Cardiac fibroblast (primary cell): ENCODE data around the gene GCSH.
"Not testable (repeated sequence)": the region's sequence is repeated elsewhere in the genome, so short reads cannot be mapped to it uniquely, and the experiment has no call there.

Source experiments
- DNase-seq, 2 donors: peaks; one replicate each; pipeline versions ENCODE4 v3.0.0 to v3.0.0-alpha.2; 2010; ENCODE audit warnings: low read depth in 2 of 2
- H3K4me3 ChIP-seq, 2 donors: replicated peaks in 1 of 2; 1 replicate in 1 of 2; 2 replicates in 1 of 2; pipeline ENCODE4 v1.5.1; 2011; ENCODE audit warnings: low read depth in 2 of 2, low read length in 2 of 2, mild to moderate bottlenecking in 2 of 2, moderate library complexity in 1 of 2
- CTCF ChIP-seq: IDR thresholded peaks from one replicate; pipeline ENCODE4 v1.5.1; 2011; ENCODE audit warnings: low read depth, mild to moderate bottlenecking, low read length, inconsistent platforms

Gene GCSH

GRCh38 chr16:81117436-81117835 is 21.2 kb upstream of the GCSH start:
- DNase-seq, result no peak
- H3K4me3 ChIP-seq, result no peak overlapping the region
- no peak for TF ChIP-seq CTCF

DNA sequence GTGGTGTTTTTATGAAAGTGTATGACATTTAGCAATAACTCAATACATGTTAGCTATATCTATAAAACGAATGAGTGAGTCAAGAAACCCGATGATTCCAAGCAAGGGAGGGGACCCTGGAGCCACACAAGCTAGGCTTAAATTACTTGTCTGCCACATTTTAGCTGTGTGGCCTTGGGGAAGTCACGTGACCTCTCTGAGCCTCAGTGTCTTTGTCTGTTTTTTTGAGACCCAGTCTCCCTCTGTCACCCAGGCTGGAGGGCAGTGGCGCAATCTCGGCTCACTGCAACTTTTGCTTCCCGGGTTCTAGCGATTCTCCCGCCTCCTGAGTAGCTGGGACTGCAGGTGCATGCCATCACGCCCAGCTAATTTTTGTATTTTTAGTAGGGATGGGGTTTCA is 20.1 kb upstream of the GCSH start:
- no peak for TF ChIP-seq CTCF
- no peak overlapping the region for H3K4me3 ChIP-seq
- DNase-seq, result no peak

DNA sequence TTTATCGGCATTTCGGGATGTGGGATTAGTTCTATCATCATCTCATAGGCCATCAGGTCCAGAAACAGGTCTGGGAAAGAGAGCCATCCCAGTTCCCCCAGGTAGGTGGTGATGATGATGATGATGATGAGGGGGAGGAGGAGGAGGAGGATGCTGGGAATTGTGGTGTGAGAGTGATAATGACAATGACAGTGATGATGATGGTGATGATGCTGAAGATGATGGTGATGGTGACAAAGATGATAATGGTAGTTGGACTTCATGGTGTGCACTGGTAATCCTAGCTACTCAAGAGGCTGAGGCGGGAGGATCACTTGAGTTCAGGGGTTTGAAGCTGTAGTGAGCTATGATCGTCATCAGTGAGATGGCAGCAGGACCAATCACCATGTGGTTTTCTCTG is 16.3 kb upstream of the GCSH start:
- H3K4me3 ChIP-seq, result no peak overlapping the region
- no peak for DNase-seq
- no peak for TF ChIP-seq CTCF

DNA sequence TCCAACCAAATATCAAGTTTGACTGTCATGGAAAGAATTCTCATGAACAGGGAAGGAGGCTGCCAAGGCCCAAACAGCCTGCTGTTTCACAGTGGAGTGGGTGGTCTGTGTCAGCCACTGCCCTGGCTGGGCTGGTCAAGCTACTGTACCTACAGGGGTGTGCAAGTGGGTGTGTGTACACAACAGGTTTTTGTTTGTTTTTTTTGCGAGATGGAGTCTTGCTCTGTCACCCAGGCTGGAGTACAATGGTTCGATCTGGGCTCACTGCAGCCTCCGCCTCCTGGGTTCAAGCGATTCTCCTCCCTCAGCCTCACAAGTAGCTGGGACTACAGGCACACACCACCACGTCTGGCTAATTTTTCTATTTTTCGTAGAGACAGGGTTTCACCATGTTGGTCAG is 13.1 kb upstream of the GCSH start:
- not testable (repeated sequence) for H3K4me3 ChIP-seq, DNase-seq

- TF ChIP-seq CTCF, result no peak
- no peak overlapping the region for H3K4me3 ChIP-seq
- no peak for DNase-seq
These were observed 11.3 kb upstream of the GCSH start for GRCh38 chr16:81107511-81107910.

GRCh38 chr16:81106826-81107503 is 10.8 kb upstream of the GCSH start:
- no peak for DNase-seq
- no peak for TF ChIP-seq CTCF
- H3K4me3 ChIP-seq, result no peak overlapping the region

GRCh38 chr16:81105946-81106345 is 9.8 kb upstream of the GCSH start:
- H3K4me3 ChIP-seq, result no peak overlapping the region
- TF ChIP-seq CTCF, result no peak
- DNase-seq, result no peak
